ENCODE measurements around the gene CREB3. TPM values are rescaled to one million over a fixed set of nuclear protein-coding genes. Genes with fewer than 3 reads are reported as not detected.
A peak's percentile ranks its signal among the peaks of the same experiment; 100 is the strongest.

The CREB3 gene
- total RNA-seq, 1 donor from 2014 or later: 16.9 TPM

DNA sequence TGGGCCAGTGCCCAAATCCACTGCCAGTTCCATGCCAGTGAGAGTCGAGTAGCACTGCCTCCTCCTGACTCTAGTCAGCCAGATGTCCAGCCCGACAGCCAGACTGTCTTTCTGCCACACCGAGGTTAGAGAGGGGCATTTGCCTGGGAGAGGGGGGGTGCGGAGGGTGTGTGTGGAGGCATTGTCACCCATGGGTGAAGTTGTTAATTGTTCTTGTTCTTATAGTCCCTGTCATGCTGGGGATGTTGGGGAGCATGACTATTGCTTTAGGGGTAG lies 17.7 kb downstream of the CREB3 start:
- no peak for TF ChIP-seq CTCF (IDR thresholded peaks at IDR 0.05)
- Mint-ChIP-seq H3K27me3 (no peaks in the 10 kb centered on the region), H3K36me3 (ENCODE audit: low read depth) (peaks cover 55% of the 10 kb centered on the region), H3K27ac (peak overlapping the region; percentile 88), H3K9me3 (no peaks in the 10 kb centered on the region), H3K4me1 (peaks cover 46% of the 10 kb centered on the region), H3K4me3 (peak overlapping the region; percentile 93)
- intact Hi-C loops (cut with micrococcal nuclease): no loop called here
- ChIA-PET CTCF (interaction anchor here (1.2 to 6.0 kb wide), 6 partner anchors 15 to 147 kb away, joined by 3 to 51 read pairs (median 7); no protein-coding TSS in a partner anchor), POLR2A (interaction anchor here (0.5 to 6.2 kb wide), 10 partner anchors 13 to 133 kb away, joined by 3 to 67 read pairs (median 6); partner anchors contain the start of genes CCDC107, CREB3, HINT2 and RMRP)
- no peak for ATAC-seq (ENCODE audit: low read depth)
- no peak for DNase-seq

DNA sequence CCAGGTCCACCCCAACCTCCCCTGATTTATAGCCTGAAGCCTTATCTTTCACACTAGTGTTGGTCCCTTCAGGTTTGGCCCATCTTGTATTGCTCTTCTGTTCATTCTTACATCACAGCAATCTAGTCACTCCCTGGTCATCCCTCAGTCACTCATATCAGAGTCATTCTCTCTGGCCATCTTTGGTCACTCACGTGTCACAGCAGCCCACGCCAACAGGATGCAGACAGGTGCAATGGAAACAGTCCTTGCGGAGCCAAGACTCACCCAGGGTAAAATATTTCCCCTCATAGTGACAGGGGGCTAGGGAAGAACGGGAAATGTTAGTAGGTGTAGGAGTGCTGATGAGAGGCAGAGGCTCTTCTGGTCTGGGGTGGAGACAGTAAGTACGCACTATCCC lies 21.0 kb downstream of the CREB3 start:
- DNase-seq: no peak
- peaks cover 56% of the 10 kb centered on the region for H3K36me3 Mint-ChIP-seq (ENCODE audit: low read depth)
- ATAC-seq (ENCODE audit: low read depth): no peak
- H3K27me3 Mint-ChIP-seq: no peaks in the 10 kb centered on the region
- H3K4me3 Mint-ChIP-seq: no peak overlapping the region
- ChIA-PET POLR2A (interaction anchor here (1.7 kb wide), 1 partner anchor 22 kb away, joined by 5 read pairs; the partner anchor contains the start of genes CREB3 and TLN1), CTCF (interaction anchor here (0.8 to 1.2 kb wide), 2 partner anchors 17 to 279 kb away, joined by 3 to 4 read pairs; no protein-coding TSS in a partner anchor)
- intact Hi-C loops (cut with micrococcal nuclease): no loop called here
- H3K27ac Mint-ChIP-seq: no peak overlapping the region
- no peaks in the 10 kb centered on the region for H3K9me3 Mint-ChIP-seq
- H3K4me1 Mint-ChIP-seq: peaks cover 45% of the 10 kb centered on the region
- no peak for TF ChIP-seq CTCF (IDR thresholded peaks at IDR 0.05)

DNA sequence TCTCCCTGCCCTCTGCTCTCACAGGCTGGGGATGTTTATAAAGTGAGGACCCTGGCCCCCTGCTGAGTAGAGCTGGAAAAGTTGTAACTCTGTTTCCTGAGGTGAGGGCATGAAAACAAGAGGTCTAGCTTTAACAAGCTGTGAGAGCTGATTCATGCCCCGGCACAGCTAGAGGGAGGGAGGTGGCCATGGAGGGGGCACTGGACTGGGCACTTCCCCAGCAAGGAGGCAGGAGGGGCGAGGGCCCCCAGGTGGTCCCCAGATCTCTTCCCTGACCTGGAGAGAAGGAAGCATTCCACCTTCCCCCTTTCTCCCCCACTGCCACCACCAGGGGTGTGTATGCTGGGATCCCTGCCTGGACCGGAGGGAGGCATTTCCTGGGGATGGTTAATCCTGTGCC lies 21.8 kb downstream of the CREB3 start, which contains the start of gene MSMP:
Gene MSMP, minus strand, starts transcription at position 13 of the 400 bp plus-strand sequence. CDS start 147 bp downstream, outside the sequence.
- peaks cover 54% of the 10 kb centered on the region for H3K36me3 Mint-ChIP-seq (ENCODE audit: low read depth)
- no peak for TF ChIP-seq CTCF (IDR thresholded peaks at IDR 0.05)
- ChIA-PET POLR2A (interaction anchor here (0.7 to 1.7 kb wide), 2 partner anchors 22 to 107 kb away, joined by 3 to 5 read pairs; partner anchors contain the start of genes CREB3 and TLN1), CTCF (interaction anchor here (1.2 kb wide), 2 partner anchors 18 kb away, joined by 4 read pairs; no protein-coding TSS in a partner anchor)
- no peak within 1 kb of the TSS for H3K4me3 Mint-ChIP-seq
- no peaks in the 10 kb centered on the region for H3K27me3 Mint-ChIP-seq
- no peak for DNase-seq
- H3K4me1 Mint-ChIP-seq: peaks cover 53% of the 10 kb centered on the region
- H3K27ac Mint-ChIP-seq: peak within 1 kb of the TSS; percentile 53
- ATAC-seq (ENCODE audit: low read depth): no peak
- no peaks in the 10 kb centered on the region for H3K9me3 Mint-ChIP-seq
- intact Hi-C loops (cut with micrococcal nuclease): no loop called here

DNA sequence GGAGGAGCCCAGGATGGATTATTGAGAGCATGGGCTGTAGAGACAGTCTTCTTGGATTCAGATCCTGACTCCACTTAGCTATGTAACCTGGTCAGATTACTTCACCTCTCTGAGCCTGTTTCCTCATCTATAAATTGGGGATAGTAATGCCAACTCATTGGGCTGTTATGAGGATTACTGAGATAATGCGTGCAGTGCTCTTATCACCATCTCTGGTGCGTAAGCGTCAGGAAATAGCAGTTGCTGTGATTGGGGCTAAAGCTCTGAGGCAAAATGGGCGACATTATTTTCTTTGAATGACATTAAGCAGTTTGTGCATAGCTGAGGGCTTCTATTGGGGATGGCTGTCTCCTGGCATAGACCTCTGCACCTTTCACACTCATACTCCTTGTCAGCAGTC lies 22.6 kb downstream of the CREB3 start:
- H3K4me3 Mint-ChIP-seq: no peak overlapping the region
- intact Hi-C loops (cut with micrococcal nuclease): no loop called here
- POLR2A ChIA-PET: interaction anchor here (0.7 to 1.7 kb wide), 3 partner anchors 19 to 108 kb away, joined by 3 to 5 read pairs (median 3); partner anchors contain the start of genes CREB3 and TLN1

More for the DNA sequence above, 22.6 kb downstream of the CREB3 start:
- Mint-ChIP-seq H3K27ac (peak overlapping the region; percentile 53), H3K27me3 (no peaks in the 10 kb centered on the region), H3K9me3 (no peaks in the 10 kb centered on the region), H3K4me1 (peaks cover 53% of the 10 kb centered on the region), H3K36me3 (ENCODE audit: low read depth) (peaks cover 52% of the 10 kb centered on the region)
- ATAC-seq (ENCODE audit: low read depth) (no peak), DNase-seq (no peak)
- CTCF ChIA-PET: interaction anchor here (1.1 to 1.2 kb wide), 2 partner anchors 19 to 108 kb away, joined by 3 to 4 read pairs; no protein-coding TSS in a partner anchor
- TF ChIP-seq CTCF (IDR thresholded peaks at IDR 0.05): no peak

All from activated B cell treated with CpG ODN at 0.5 μM for 24 hours (primary cell).